ENCODE data around the gene PALM3. TPM values are rescaled to one million over a fixed set of nuclear protein-coding genes. Genes with fewer than 3 reads are reported as not detected.

The PALM3 gene
- total RNA-seq, 1 experiment from 2014 or later = 3.3 TPM

DNA sequence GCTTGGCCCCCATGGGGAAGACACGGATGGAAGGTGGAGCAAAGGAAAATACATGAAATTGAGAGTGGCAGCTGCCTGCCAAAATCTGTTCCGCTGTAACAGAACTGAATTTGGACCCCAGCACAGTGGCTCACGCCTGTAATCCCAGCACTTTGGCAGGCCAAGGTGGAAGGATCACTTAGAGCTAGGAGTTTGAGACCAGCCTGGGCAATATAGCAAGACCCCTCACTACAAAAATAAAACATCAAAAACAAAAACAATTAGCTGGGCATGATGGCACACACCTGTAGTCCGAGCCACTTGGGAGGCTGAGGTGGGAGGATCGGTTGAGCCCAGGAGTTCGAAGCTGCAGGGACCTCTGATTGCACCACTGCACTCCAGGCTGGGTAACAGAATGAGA, 9.4 kb downstream of the PALM3 start:
- POLR2A ChIA-PET = interaction anchor here (0.6 kb wide), 1 partner anchor 29 kb away, joined by 3 read pairs; no protein-coding TSS in a partner anchor
- BruUV-seq (replicated peaks) = TSS peak; percentile 91

More for the DNA sequence above, 9.4 kb downstream of the PALM3 start:
- Histone ChIP-seq H3K27ac (ENCODE audit: low read depth, low read length) (no peak overlapping the region), H3K9ac (ENCODE audit: low read length) (no peak overlapping the region), H3K9me2 (ENCODE audit: insufficient read depth) (no peaks in the 10 kb centered on the region), H3K9me3 (ENCODE audit: control insufficient read depth in 1 of 2, insufficient read depth in 1 of 2, low read depth in 1 of 2, low read length in 2 of 2) (no peaks in the 10 kb centered on the region), H4K20me1 (ENCODE audit: insufficient read depth) (no peaks in the 10 kb centered on the region), H3K4me3 (replicated peaks in 1 of 2; ENCODE audit: low read depth in 1 of 2, low read length in 2 of 2) (no peak overlapping the region), H3K4me1 (ENCODE audit: control insufficient read depth in 1 of 2, insufficient read depth in 2 of 2, low read length in 2 of 2) (peaks cover 0 to 6% of the 10 kb centered on the region in 2 experiments; a peak in 1 of 4 replicates), H3K27me3 (ENCODE audit: insufficient read depth, low read length) (no peaks in the 10 kb centered on the region), H3K79me2 (ENCODE audit: insufficient read depth, low read length) (no peaks in the 10 kb centered on the region), H3K4me2 (ENCODE audit: low read length) (no peak overlapping the region), H2AFZ (ENCODE audit: low read depth, low read length, poor library complexity, severe bottlenecking) (no peak overlapping the region), H3K36me3 (ENCODE audit: control insufficient read depth in 1 of 2, insufficient read depth in 2 of 2, low read length in 2 of 2) (peaks cover 0 to 6% of the 10 kb centered on the region in 2 experiments; a peak in 2 of 4 replicates)
- TF ChIP-seq TCF7L2 (IDR thresholded peaks at IDR 0.05; ENCODE audit: borderline replicate concordance, extremely low read depth, insufficient read depth, insufficient read length) (no peak), SP1 (IDR thresholded peaks at IDR 0.05; ENCODE audit: low read depth) (no peak), YY1 (IDR thresholded peaks at IDR 0.05; ENCODE audit: extremely low read depth, insufficient replicate concordance, low read depth, low read length) (no peak), CBX3 (IDR thresholded peaks at IDR 0.05; ENCODE audit: low read depth) (no peak), EGR1 (IDR thresholded peaks at IDR 0.05; ENCODE audit: low read depth) (no peak), JUND (IDR thresholded peaks at IDR 0.05) (no peak), POLR2A (IDR thresholded peaks at IDR 0.05; ENCODE audit: borderline replicate concordance, extremely low read depth, insufficient read depth, insufficient read length) (no peak), ZNF274 (IDR thresholded peaks at IDR 0.05; ENCODE audit: low read depth, low read length) (no peak), SRF (IDR thresholded peaks at IDR 0.05; ENCODE audit: low read depth) (no peak), FOSL1 (IDR thresholded peaks at IDR 0.05; ENCODE audit: low read depth) (no peak), ELF1 (IDR thresholded peaks at IDR 0.05; ENCODE audit: borderline replicate concordance, low read depth) (no peak)
- TF ChIP-seq, protein P1, sequence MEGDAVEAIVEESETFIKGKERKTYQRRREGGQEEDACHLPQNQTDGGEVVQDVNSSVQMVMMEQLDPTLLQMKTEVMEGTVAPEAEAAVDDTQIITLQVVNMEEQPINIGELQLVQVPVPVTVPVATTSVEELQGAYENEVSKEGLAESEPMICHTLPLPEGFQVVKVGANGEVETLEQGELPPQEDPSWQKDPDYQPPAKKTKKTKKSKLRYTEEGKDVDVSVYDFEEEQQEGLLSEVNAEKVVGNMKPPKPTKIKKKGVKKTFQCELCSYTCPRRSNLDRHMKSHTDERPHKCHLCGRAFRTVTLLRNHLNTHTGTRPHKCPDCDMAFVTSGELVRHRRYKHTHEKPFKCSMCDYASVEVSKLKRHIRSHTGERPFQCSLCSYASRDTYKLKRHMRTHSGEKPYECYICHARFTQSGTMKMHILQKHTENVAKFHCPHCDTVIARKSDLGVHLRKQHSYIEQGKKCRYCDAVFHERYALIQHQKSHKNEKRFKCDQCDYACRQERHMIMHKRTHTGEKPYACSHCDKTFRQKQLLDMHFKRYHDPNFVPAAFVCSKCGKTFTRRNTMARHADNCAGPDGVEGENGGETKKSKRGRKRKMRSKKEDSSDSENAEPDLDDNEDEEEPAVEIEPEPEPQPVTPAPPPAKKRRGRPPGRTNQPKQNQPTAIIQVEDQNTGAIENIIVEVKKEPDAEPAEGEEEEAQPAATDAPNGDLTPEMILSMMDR (IDR thresholded peaks at IDR 0.05 in 2 of 3, conservative IDR thresholded peaks at IDR 0.05 in 1 of 3; ENCODE audit: borderline replicate concordance in 1 of 3, insufficient read depth in 1 of 3, low read depth in 2 of 3, low read length in 2 of 3) = no peak
- TF ChIP-seq, protein P2, sequence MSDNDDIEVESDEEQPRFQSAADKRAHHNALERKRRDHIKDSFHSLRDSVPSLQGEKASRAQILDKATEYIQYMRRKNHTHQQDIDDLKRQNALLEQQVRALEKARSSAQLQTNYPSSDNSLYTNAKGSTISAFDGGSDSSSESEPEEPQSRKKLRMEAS (IDR thresholded peaks at IDR 0.05) = no peak
- TF ChIP-seq, protein P3, sequence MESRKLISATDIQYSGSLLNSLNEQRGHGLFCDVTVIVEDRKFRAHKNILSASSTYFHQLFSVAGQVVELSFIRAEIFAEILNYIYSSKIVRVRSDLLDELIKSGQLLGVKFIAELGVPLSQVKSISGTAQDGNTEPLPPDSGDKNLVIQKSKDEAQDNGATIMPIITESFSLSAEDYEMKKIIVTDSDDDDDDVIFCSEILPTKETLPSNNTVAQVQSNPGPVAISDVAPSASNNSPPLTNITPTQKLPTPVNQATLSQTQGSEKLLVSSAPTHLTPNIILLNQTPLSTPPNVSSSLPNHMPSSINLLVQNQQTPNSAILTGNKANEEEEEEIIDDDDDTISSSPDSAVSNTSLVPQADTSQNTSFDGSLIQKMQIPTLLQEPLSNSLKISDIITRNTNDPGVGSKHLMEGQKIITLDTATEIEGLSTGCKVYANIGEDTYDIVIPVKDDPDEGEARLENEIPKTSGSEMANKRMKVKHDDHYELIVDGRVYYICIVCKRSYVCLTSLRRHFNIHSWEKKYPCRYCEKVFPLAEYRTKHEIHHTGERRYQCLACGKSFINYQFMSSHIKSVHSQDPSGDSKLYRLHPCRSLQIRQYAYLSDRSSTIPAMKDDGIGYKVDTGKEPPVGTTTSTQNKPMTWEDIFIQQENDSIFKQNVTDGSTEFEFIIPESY (IDR thresholded peaks at IDR 0.05; ENCODE audit: extremely low read depth, insufficient replicate concordance, low read length) = no peak
- TF ChIP-seq, protein P4, sequence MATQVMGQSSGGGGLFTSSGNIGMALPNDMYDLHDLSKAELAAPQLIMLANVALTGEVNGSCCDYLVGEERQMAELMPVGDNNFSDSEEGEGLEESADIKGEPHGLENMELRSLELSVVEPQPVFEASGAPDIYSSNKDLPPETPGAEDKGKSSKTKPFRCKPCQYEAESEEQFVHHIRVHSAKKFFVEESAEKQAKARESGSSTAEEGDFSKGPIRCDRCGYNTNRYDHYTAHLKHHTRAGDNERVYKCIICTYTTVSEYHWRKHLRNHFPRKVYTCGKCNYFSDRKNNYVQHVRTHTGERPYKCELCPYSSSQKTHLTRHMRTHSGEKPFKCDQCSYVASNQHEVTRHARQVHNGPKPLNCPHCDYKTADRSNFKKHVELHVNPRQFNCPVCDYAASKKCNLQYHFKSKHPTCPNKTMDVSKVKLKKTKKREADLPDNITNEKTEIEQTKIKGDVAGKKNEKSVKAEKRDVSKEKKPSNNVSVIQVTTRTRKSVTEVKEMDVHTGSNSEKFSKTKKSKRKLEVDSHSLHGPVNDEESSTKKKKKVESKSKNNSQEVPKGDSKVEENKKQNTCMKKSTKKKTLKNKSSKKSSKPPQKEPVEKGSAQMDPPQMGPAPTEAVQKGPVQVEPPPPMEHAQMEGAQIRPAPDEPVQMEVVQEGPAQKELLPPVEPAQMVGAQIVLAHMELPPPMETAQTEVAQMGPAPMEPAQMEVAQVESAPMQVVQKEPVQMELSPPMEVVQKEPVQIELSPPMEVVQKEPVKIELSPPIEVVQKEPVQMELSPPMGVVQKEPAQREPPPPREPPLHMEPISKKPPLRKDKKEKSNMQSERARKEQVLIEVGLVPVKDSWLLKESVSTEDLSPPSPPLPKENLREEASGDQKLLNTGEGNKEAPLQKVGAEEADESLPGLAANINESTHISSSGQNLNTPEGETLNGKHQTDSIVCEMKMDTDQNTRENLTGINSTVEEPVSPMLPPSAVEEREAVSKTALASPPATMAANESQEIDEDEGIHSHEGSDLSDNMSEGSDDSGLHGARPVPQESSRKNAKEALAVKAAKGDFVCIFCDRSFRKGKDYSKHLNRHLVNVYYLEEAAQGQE (IDR thresholded peaks at IDR 0.05; ENCODE audit: low read depth) = no peak
- ChIA-PET CTCF (interaction anchor here (1.2 kb wide), 1 partner anchor 10 kb away, joined by 7 read pairs; no protein-coding TSS in a partner anchor), RAD21 (ENCODE audit: low non-redundant PET in 1 of 2, low total read pairs in 2 of 2, uncharacterized antibody in 2 of 2, unreplicated experiment in 2 of 2) (no interaction called here)
- intact Hi-C loops (cut with micrococcal nuclease) = no loop called here
- ATAC-seq (no peak), DNase-seq (ENCODE audit: low read depth, low spot score) (no peak)

Measured in HCT116 (cell line).